PC-3 (cell line): ENCODE data around the gene LIPJ.

Experiments
- CTCF ChIP-seq: fragments of 300-600 bp; sonication (generic); conservative IDR thresholded peaks from 2 replicates; pipeline ENCODE4 v1.5.1; 2017; ENCODE audit warnings: antibody characterized with exemption, low read depth, mild to moderate bottlenecking, low read length
- EZH2 ChIP-seq: fragments of 300-600 bp; sonication (generic); IDR thresholded peaks from one replicate; pipeline ENCODE4 v1.6.1; 2017; ENCODE audit warnings: antibody characterized with exemption, mild to moderate bottlenecking, low read length; ENCODE audit not compliant: unreplicated experiment
- EZH2phosphoT487 ChIP-seq: fragments of 300-600 bp; sonication (generic); IDR thresholded peaks from 2 replicates; pipeline ENCODE4 v1.6.1; 2018; ENCODE audit warnings: mild to moderate bottlenecking, antibody characterized with exemption, low read length, borderline replicate concordance

- TF ChIP-seq CTCF (no peak), EZH2phosphoT487 (no peak), EZH2 (no peak)
Measured at GRCh38 chr10:88551246-88551645, 35.3 kb upstream of the LIPJ start.
